Measurements from ENCODE around the gene RPLP2. TPM values are rescaled to one million over a fixed set of nuclear protein-coding genes. Genes with fewer than 3 reads are reported as not detected.
A peak's percentile ranks its signal among the peaks of the same experiment; 100 is the strongest.

The RPLP2 gene
- total RNA-seq, 1 donor from 2014 or later: 418 TPM

DNA sequence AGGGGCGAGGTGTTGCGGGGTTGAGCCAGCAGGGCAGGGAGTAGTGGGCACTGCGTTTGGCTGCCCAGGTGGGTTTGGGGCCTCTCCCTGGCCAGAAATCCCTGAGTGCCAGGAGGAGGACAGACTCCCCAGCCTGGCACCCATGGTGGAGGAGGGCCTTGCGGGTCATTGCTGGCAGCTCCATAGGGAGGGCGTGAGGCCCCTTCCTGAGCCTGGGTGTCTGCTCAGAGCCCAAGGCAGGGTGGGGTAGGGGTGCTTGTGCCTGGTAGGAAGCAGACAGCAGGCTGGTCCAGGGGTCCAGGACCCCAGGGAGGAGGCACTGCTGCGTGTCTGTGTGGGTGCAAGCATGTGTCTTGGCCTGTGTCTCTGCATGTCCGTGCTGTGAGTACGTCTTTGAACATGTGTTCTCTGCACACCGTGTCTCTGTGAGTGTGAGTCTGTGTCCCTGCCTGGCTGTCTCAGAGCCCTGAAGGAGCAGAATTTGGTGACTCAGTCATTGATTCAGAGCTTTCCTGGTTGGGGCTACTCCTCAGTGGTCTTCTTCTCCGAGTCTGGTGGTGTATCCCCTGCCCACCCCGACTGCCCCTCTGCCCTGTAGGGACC, 36.8 kb downstream of the RPLP2 start:
- DNase-seq (ENCODE audit: low spot score): no peak
- Histone ChIP-seq H3K9ac (no peak overlapping the region), H3K4me3 (no peak overlapping the region), H3K9me3 (ENCODE audit: low read depth) (no peaks in the 10 kb centered on the region), H3K4me1 (peaks cover 47% of the 10 kb centered on the region), H3F3A (ENCODE audit: low read depth) (peaks cover 46% of the 10 kb centered on the region), H3K27me3 (peaks cover 38% of the 10 kb centered on the region), H3K27ac (no peak overlapping the region), H2AFZ (replicated peaks) (no peak overlapping the region), H4K20me1 (ENCODE audit: low read depth) (peaks cover 39% of the 10 kb centered on the region), H3K4me2 (no peak overlapping the region), H3K36me3 (no peaks in the 10 kb centered on the region), H3K79me2 (ENCODE audit: low read depth) (peaks cover 7% of the 10 kb centered on the region)
- no peak for TF ChIP-seq EZH2phosphoT487 (IDR thresholded peaks at IDR 0.05)
- TF ChIP-seq CTCF (IDR thresholded peaks at IDR 0.05): no peak
- TF ChIP-seq EZH2 (IDR thresholded peaks at IDR 0.05): no peak
- Mint-ChIP-seq H3K27me3 (ENCODE audit: insufficient read depth, low read depth) (peaks cover 11% of the 10 kb centered on the region), H3K9me3 (no peaks in the 10 kb centered on the region), H3K4me1 (peaks cover 29% of the 10 kb centered on the region), H3K4me3 (peak overlapping the region; percentile 22), H3K27ac (peak overlapping the region; percentile 13), H3K36me3 (no peaks in the 10 kb centered on the region)

GRCh38 chr11:847876-848275, 38.1 kb downstream of the RPLP2 start:
- TF ChIP-seq EZH2 (IDR thresholded peaks at IDR 0.05) (no peak), EZH2phosphoT487 (IDR thresholded peaks at IDR 0.05) (no peak), CTCF (IDR thresholded peaks at IDR 0.05) (no peak)
- Histone ChIP-seq H2AFZ (replicated peaks) (no peak overlapping the region), H3K9me3 (ENCODE audit: low read depth) (no peaks in the 10 kb centered on the region), H3K27me3 (peaks cover 38% of the 10 kb centered on the region), H4K20me1 (ENCODE audit: low read depth) (peaks cover 43% of the 10 kb centered on the region), H3K79me2 (ENCODE audit: low read depth) (peaks cover 9% of the 10 kb centered on the region), H3F3A (ENCODE audit: low read depth) (peaks cover 46% of the 10 kb centered on the region), H3K4me2 (no peak overlapping the region), H3K4me1 (peaks cover 49% of the 10 kb centered on the region), H3K9ac (no peak overlapping the region), H3K27ac (no peak overlapping the region), H3K4me3 (no peak overlapping the region), H3K36me3 (no peaks in the 10 kb centered on the region)
- peaks cover 11% of the 10 kb centered on the region for H3K27me3 Mint-ChIP-seq (ENCODE audit: insufficient read depth, low read depth)
- H3K36me3 Mint-ChIP-seq: no peaks in the 10 kb centered on the region
- H3K9me3 Mint-ChIP-seq: no peaks in the 10 kb centered on the region
- H3K4me1 Mint-ChIP-seq: peaks cover 32% of the 10 kb centered on the region
- no peak overlapping the region for H3K4me3 Mint-ChIP-seq
- no peak overlapping the region for H3K27ac Mint-ChIP-seq
- DNase-seq (ENCODE audit: low spot score): no peak

GRCh38 chr11:848380-848931, 38.7 kb downstream of the RPLP2 start:
- H3K4me1 ChIP-seq: peaks cover 51% of the 10 kb centered on the region
- no peak overlapping the region for H3K27ac Mint-ChIP-seq
- peaks cover 9% of the 10 kb centered on the region for H3K79me2 ChIP-seq (ENCODE audit: low read depth)
- peaks cover 48% of the 10 kb centered on the region for H4K20me1 ChIP-seq (ENCODE audit: low read depth)
- H3K36me3 ChIP-seq: no peaks in the 10 kb centered on the region
- peaks cover 30% of the 10 kb centered on the region for H3K4me1 Mint-ChIP-seq
- peaks cover 33% of the 10 kb centered on the region for H3K27me3 ChIP-seq
- H3K27me3 Mint-ChIP-seq (ENCODE audit: insufficient read depth, low read depth): peaks cover 12% of the 10 kb centered on the region
- H2AFZ ChIP-seq (replicated peaks): no peak overlapping the region
- H3K27ac ChIP-seq: no peak overlapping the region
- H3K36me3 Mint-ChIP-seq: no peaks in the 10 kb centered on the region
- TF ChIP-seq CTCF (IDR thresholded peaks at IDR 0.05) (peak; percentile 75), EZH2 (IDR thresholded peaks at IDR 0.05) (no peak)
- peak overlapping the region; percentile 99 for H3K4me2 ChIP-seq
- no peak overlapping the region for H3K9ac ChIP-seq
- peak; percentile 74 for DNase-seq (ENCODE audit: low spot score)
- no peaks in the 10 kb centered on the region for H3K9me3 ChIP-seq (ENCODE audit: low read depth)
- H3F3A ChIP-seq (ENCODE audit: low read depth): peaks cover 44% of the 10 kb centered on the region
- H3K4me3 ChIP-seq: no peak overlapping the region
- H3K4me3 Mint-ChIP-seq: peak overlapping the region; percentile 74
- no peaks in the 10 kb centered on the region for H3K9me3 Mint-ChIP-seq

All from neural progenitor cell (in vitro differentiated cells).